ENCODE data around the gene SUPT20HL1.
A peak's percentile ranks its signal among the peaks of the same experiment; 100 is the strongest.

Gene SUPT20HL1

DNA sequence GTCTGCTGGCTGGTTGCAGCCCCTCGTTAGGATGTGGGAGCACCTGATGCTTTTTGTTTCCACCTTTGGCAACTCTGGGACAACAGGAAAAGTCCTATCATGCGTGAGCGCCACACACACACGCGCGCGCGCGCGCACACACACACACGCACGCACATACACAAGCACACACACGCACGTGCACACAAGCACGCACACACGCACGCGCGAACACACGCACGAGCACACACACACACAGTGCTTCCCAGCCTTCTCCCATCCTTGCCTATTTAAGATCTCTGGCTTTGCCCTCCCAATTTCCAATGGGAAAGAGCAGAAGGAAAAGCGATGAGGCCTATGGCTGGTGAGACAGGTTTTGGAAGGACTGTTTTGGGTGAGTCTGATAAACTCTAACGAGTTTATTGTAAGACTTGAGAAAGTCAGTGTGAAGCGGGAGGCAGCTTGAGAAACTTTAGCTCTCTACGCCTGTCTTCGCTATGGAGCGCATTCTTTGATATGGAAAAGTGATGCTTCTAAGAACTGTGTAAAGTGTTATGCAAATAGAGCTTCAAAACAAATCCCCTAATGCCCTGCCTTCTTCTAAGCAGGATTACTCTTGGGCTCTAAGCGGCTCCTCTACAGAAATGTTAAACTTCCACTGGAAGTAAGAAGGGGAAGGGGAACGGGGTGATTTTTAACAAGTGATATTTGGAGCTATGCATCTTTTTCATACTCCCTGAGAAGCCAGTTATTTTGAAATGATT is 11.8 kb downstream of the SUPT20HL1 start:
- WGBS (ENCODE audit: extremely low coverage, insufficient coverage, low lambda C conversion rate): no CpG with 5 or more reads among the region's 29 CpGs
- Histone ChIP-seq H3K27ac (ENCODE audit: low read depth, low read length) (no peak overlapping the region), H3K36me3 (ENCODE audit: control insufficient read depth, insufficient read depth, low read length) (no peaks in the 10 kb centered on the region), H3K9ac (ENCODE audit: low read length) (no peak overlapping the region), H3K79me2 (ENCODE audit: control insufficient read depth, insufficient read depth, low read length) (no peaks in the 10 kb centered on the region), H2BK120ac (ENCODE audit: low read depth, low read length) (no peak overlapping the region), H3K27me3 (ENCODE audit: insufficient read depth, low read length, poor library complexity) (no peaks in the 10 kb centered on the region), H3K4ac (ENCODE audit: low read depth, low read length) (no peak overlapping the region), H3K23ac (ENCODE audit: low read length) (no peak overlapping the region), H3K18ac (ENCODE audit: low read length) (no peak overlapping the region), H4K5ac (ENCODE audit: low read length) (no peak overlapping the region), H3K4me3 (ENCODE audit: low read length) (no peak overlapping the region), H2BK5ac (ENCODE audit: low read length) (no peak overlapping the region), H4K8ac (ENCODE audit: low read depth, low read length) (no peak overlapping the region), H3K79me1 (ENCODE audit: low read length) (no peaks in the 10 kb centered on the region), H3K4me2 (ENCODE audit: low read length) (peak overlapping the region; percentile 34), H3K4me1 (ENCODE audit: control insufficient read depth, low read depth, low read length) (peaks cover 1% of the 10 kb centered on the region), H2AK5ac (ENCODE audit: low read length) (no peak overlapping the region), H3K56ac (ENCODE audit: low read length) (no peak overlapping the region), H2BK15ac (replicated peaks; ENCODE audit: low read depth) (no peak overlapping the region)
- DNase-seq: peak; percentile 22

DNA sequence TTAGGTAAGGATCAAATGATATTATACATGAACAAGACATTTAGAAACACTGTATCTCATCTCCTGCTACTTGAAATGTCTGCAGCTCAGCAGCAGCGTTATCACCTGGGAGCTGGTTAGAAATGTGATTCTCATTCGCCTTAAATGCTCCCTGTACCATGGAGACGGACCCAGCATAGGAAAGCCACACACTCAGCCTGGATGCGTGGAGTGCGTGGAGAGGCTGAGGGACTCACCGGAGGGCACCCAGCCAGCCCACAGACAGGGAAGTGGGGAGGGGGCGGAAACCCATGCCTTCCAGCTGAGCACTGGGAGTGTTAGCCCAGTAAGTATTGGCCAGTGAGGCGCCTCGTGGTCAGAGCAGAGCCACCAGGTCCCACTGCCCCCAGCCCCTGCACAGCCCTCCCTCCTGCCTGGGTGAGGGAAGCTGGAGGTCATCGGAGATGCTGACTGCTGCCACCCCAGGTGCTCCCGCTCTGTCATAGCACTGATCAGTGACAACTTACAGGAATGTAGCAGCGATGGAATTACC is 15.2 kb downstream of the SUPT20HL1 start:
- H3K23ac ChIP-seq (ENCODE audit: low read length): no peak overlapping the region
- WGBS (ENCODE audit: extremely low coverage, insufficient coverage, low lambda C conversion rate): no CpG with 5 or more reads among the region's 12 CpGs
- H3K56ac ChIP-seq (ENCODE audit: low read length): no peak overlapping the region
- H3K4ac ChIP-seq (ENCODE audit: low read depth, low read length): no peak overlapping the region
- H3K79me2 ChIP-seq (ENCODE audit: control insufficient read depth, insufficient read depth, low read length): no peaks in the 10 kb centered on the region
- no peak overlapping the region for H2BK120ac ChIP-seq (ENCODE audit: low read depth, low read length)
- no peaks in the 10 kb centered on the region for H3K36me3 ChIP-seq (ENCODE audit: control insufficient read depth, insufficient read depth, low read length)
- no peak for DNase-seq
- no peak overlapping the region for H3K27ac ChIP-seq (ENCODE audit: low read depth, low read length)
- H3K18ac ChIP-seq (ENCODE audit: low read length): no peak overlapping the region
- H2BK15ac ChIP-seq (replicated peaks; ENCODE audit: low read depth): no peak overlapping the region
- H3K27me3 ChIP-seq (ENCODE audit: insufficient read depth, low read length, poor library complexity): no peaks in the 10 kb centered on the region
- H3K4me1 ChIP-seq (ENCODE audit: control insufficient read depth, low read depth, low read length): peaks cover 1% of the 10 kb centered on the region
- no peak overlapping the region for H4K8ac ChIP-seq (ENCODE audit: low read depth, low read length)
- H3K4me2 ChIP-seq (ENCODE audit: low read length): no peak overlapping the region
- no peak overlapping the region for H3K4me3 ChIP-seq (ENCODE audit: low read length)
- H3K79me1 ChIP-seq (ENCODE audit: low read length): no peaks in the 10 kb centered on the region
- no peak overlapping the region for H3K9ac ChIP-seq (ENCODE audit: low read length)
- no peak overlapping the region for H4K5ac ChIP-seq (ENCODE audit: low read length)
- H2AK5ac ChIP-seq (ENCODE audit: low read length): no peak overlapping the region
- no peak overlapping the region for H2BK5ac ChIP-seq (ENCODE audit: low read length)

DNA sequence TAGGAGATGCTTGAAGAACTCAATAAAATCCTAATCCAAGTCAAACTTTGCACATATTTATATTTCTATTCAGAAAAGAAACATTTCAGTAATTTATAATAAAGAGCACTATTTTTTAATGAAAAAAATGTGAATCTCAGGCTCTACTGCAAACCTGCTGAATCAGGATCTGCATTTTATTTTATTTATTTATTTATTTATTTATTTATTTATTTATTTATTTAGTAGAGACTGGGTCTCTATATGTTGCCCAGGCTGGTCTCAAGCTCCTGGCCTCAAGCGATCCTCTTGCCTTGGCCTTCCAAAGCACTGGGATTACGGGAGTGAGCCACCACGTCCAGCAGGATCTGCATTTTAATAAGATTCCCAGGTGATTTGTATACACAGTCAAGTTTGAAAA is 16.0 kb downstream of the SUPT20HL1 start:
- Histone ChIP-seq H3K56ac (ENCODE audit: low read length) (no peak overlapping the region), H3K79me2 (ENCODE audit: control insufficient read depth, insufficient read depth, low read length) (no peaks in the 10 kb centered on the region), H2BK120ac (ENCODE audit: low read depth, low read length) (no peak overlapping the region), H3K27ac (ENCODE audit: low read depth, low read length) (no peak overlapping the region), H3K36me3 (ENCODE audit: control insufficient read depth, insufficient read depth, low read length) (no peaks in the 10 kb centered on the region), H3K4me3 (ENCODE audit: low read length) (no peak overlapping the region), H2BK15ac (replicated peaks; ENCODE audit: low read depth) (no peak overlapping the region), H3K18ac (ENCODE audit: low read length) (no peak overlapping the region), H3K23ac (ENCODE audit: low read length) (no peak overlapping the region), H3K9ac (ENCODE audit: low read length) (no peak overlapping the region), H4K5ac (ENCODE audit: low read length) (no peak overlapping the region), H3K79me1 (ENCODE audit: low read length) (no peaks in the 10 kb centered on the region), H3K4ac (ENCODE audit: low read depth, low read length) (no peak overlapping the region), H4K8ac (ENCODE audit: low read depth, low read length) (no peak overlapping the region), H3K4me1 (ENCODE audit: control insufficient read depth, low read depth, low read length) (peaks cover 1% of the 10 kb centered on the region), H3K4me2 (ENCODE audit: low read length) (no peak overlapping the region), H2BK5ac (ENCODE audit: low read length) (no peak overlapping the region), H2AK5ac (ENCODE audit: low read length) (no peak overlapping the region), H3K27me3 (ENCODE audit: insufficient read depth, low read length, poor library complexity) (no peaks in the 10 kb centered on the region)
- WGBS (ENCODE audit: extremely low coverage, insufficient coverage, low lambda C conversion rate): no CpG with 5 or more reads among the region's 3 CpGs
- no peak for DNase-seq

GRCh38 chrX:24377195-24377594 is 16.8 kb downstream of the SUPT20HL1 start:
- H4K8ac ChIP-seq (ENCODE audit: low read depth, low read length): no peak overlapping the region
- H3K4me3 ChIP-seq (ENCODE audit: low read length): no peak overlapping the region
- no peaks in the 10 kb centered on the region for H3K79me1 ChIP-seq (ENCODE audit: low read length)
- no CpG with 5 or more reads among the region's 2 CpGs for WGBS (ENCODE audit: extremely low coverage, insufficient coverage, low lambda C conversion rate)
- DNase-seq: no peak
- H2BK5ac ChIP-seq (ENCODE audit: low read length): no peak overlapping the region
- no peak overlapping the region for H3K4ac ChIP-seq (ENCODE audit: low read depth, low read length)
- no peaks in the 10 kb centered on the region for H3K79me2 ChIP-seq (ENCODE audit: control insufficient read depth, insufficient read depth, low read length)
- H3K36me3 ChIP-seq (ENCODE audit: control insufficient read depth, insufficient read depth, low read length): no peaks in the 10 kb centered on the region
- no peak overlapping the region for H3K23ac ChIP-seq (ENCODE audit: low read length)
- no peaks in the 10 kb centered on the region for H3K27me3 ChIP-seq (ENCODE audit: insufficient read depth, low read length, poor library complexity)
- no peak overlapping the region for H3K4me2 ChIP-seq (ENCODE audit: low read length)
- no peak overlapping the region for H4K5ac ChIP-seq (ENCODE audit: low read length)
- no peak overlapping the region for H3K27ac ChIP-seq (ENCODE audit: low read depth, low read length)
- H3K9ac ChIP-seq (ENCODE audit: low read length): no peak overlapping the region
- no peaks in the 10 kb centered on the region for H3K4me1 ChIP-seq (ENCODE audit: control insufficient read depth, low read depth, low read length)
- no peak overlapping the region for H2AK5ac ChIP-seq (ENCODE audit: low read length)
- no peak overlapping the region for H3K18ac ChIP-seq (ENCODE audit: low read length)
- H3K56ac ChIP-seq (ENCODE audit: low read length): no peak overlapping the region
- no peak overlapping the region for H2BK15ac ChIP-seq (replicated peaks; ENCODE audit: low read depth)
- H2BK120ac ChIP-seq (ENCODE audit: low read depth, low read length): no peak overlapping the region

- DNase-seq: no peak
- no peaks in the 10 kb centered on the region for H3K27me3 ChIP-seq (ENCODE audit: insufficient read depth, low read length, poor library complexity)
- H4K8ac ChIP-seq (ENCODE audit: low read depth, low read length): no peak overlapping the region
- H2BK5ac ChIP-seq (ENCODE audit: low read length): no peak overlapping the region
- no CpG with 5 or more reads among the region's 1 CpG for WGBS (ENCODE audit: extremely low coverage, insufficient coverage, low lambda C conversion rate)
- no peak overlapping the region for H3K4me3 ChIP-seq (ENCODE audit: low read length)
- no peak overlapping the region for H3K4me2 ChIP-seq (ENCODE audit: low read length)
- no peak overlapping the region for H2BK120ac ChIP-seq (ENCODE audit: low read depth, low read length)
- no peak overlapping the region for H3K56ac ChIP-seq (ENCODE audit: low read length)
- no peaks in the 10 kb centered on the region for H3K4me1 ChIP-seq (ENCODE audit: control insufficient read depth, low read depth, low read length)
- H3K27ac ChIP-seq (ENCODE audit: low read depth, low read length): no peak overlapping the region
- no peaks in the 10 kb centered on the region for H3K79me1 ChIP-seq (ENCODE audit: low read length)
- H3K36me3 ChIP-seq (ENCODE audit: control insufficient read depth, insufficient read depth, low read length): no peaks in the 10 kb centered on the region
- no peak overlapping the region for H3K4ac ChIP-seq (ENCODE audit: low read depth, low read length)
- no peaks in the 10 kb centered on the region for H3K79me2 ChIP-seq (ENCODE audit: control insufficient read depth, insufficient read depth, low read length)
- H2AK5ac ChIP-seq (ENCODE audit: low read length): no peak overlapping the region
- no peak overlapping the region for H3K23ac ChIP-seq (ENCODE audit: low read length)
- H3K9ac ChIP-seq (ENCODE audit: low read length): no peak overlapping the region
- H3K18ac ChIP-seq (ENCODE audit: low read length): no peak overlapping the region
- H4K5ac ChIP-seq (ENCODE audit: low read length): no peak overlapping the region
- no peak overlapping the region for H2BK15ac ChIP-seq (replicated peaks; ENCODE audit: low read depth)
These were observed 17.6 kb downstream of the SUPT20HL1 start for GRCh38 chrX:24377911-24378468.

All from mesendoderm (in vitro differentiated cells).